ENCODE results near the gene ADARB2. TPM values are rescaled to one million over a fixed set of nuclear protein-coding genes. Genes with fewer than 3 reads are reported as not detected.

The ADARB2 gene
- total and polyA plus RNA-seq, 4 donors = 0.55 to 0.70 (median 0.59) TPM; not detected in 1

DNA sequence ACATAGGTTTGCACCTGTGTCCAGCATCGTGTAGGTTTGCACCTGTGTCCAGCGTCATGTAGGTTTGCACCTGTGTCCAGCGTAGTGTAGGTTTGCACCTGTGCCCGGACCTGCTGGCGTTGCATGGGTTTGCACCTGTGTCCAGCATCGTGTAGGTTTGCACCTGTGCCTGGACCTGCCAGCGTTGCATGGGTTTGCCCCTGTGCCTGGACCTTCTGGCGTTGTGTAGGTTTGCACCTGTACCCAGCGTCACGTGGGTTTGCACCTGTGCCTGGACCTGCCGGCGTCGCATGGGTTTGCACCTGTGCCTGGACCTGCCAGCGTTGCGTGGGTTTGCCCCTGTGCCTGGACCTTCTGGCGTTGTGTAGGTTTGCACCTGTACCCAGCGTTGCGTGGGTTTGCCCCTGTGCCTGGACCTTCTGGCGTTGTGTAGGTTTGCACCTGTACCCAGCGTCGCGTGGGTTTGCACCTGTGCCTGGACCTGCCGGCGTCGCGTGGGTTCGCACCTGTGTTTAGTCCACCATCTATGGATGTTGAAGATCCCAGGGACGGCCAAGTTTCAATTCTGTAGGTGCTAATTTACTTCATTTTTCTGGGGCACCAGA lies 523.2 kb downstream of the ADARB2 start:
- Histone ChIP-seq H3K36me3 (ENCODE audit: control insufficient read depth in 4 of 4, insufficient read depth in 3 of 4, low read depth in 1 of 4, low read length in 3 of 4) (no peaks in the 10 kb centered on the region), H3K9ac (ENCODE audit: low read depth in 1 of 2, low read length in 2 of 2) (no peak overlapping the region), H3K9me3 (ENCODE audit: control insufficient read depth in 4 of 4, low read length in 3 of 4) (no peaks in the 10 kb centered on the region), H3K4me3 (ENCODE audit: low read depth in 1 of 3, low read length in 3 of 3) (no peak overlapping the region), H3K27ac (ENCODE audit: low read depth in 1 of 2, low read length in 2 of 2) (no peak overlapping the region), H3K27me3 (ENCODE audit: control insufficient read depth in 4 of 4, insufficient read depth in 4 of 4, low read length in 3 of 4) (peaks cover 0 to 3% (median 0%) of the 10 kb centered on the region in 4 donors), H3K4me1 (ENCODE audit: control insufficient read depth in 4 of 4, insufficient read depth in 4 of 4, low read length in 3 of 4) (no peaks in the 10 kb centered on the region)
- TF ChIP-seq RAD21 (IDR thresholded peaks at IDR 0.05) = no peak
- TF ChIP-seq FOXA2 (IDR thresholded peaks at IDR 0.05) = no peak
- no peak for TF ChIP-seq TAF1 (conservative IDR thresholded peaks at IDR 0.05)
- no peak for TF ChIP-seq NR2F2 (IDR thresholded peaks at IDR 0.05)
- TF ChIP-seq, protein P1, sequence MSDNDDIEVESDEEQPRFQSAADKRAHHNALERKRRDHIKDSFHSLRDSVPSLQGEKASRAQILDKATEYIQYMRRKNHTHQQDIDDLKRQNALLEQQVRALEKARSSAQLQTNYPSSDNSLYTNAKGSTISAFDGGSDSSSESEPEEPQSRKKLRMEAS (IDR thresholded peaks at IDR 0.05) = no peak
- TF ChIP-seq YY1 (IDR thresholded peaks at IDR 0.05) = no peak
- TF ChIP-seq GABPA (IDR thresholded peaks at IDR 0.05 in 1 of 2, conservative IDR thresholded peaks at IDR 0.05 in 1 of 2) = no peak
- TF ChIP-seq, protein P2, sequence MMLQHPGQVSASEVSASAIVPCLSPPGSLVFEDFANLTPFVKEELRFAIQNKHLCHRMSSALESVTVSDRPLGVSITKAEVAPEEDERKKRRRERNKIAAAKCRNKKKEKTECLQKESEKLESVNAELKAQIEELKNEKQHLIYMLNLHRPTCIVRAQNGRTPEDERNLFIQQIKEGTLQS (IDR thresholded peaks at IDR 0.05) = no peak
- no peak for TF ChIP-seq SP1 (IDR thresholded peaks at IDR 0.05)
- no peak for TF ChIP-seq EGR1 (IDR thresholded peaks at IDR 0.05; ENCODE audit: low read depth in 2 of 2)
- no peak for TF ChIP-seq ZBTB33 (IDR thresholded peaks at IDR 0.05)
- no peak for TF ChIP-seq FOXA1 (IDR thresholded peaks at IDR 0.05)
- no peak for TF ChIP-seq RXRA (IDR thresholded peaks at IDR 0.05)
- TF ChIP-seq HNF4G (IDR thresholded peaks at IDR 0.05) = no peak
- no peak for TF ChIP-seq JUND (IDR thresholded peaks at IDR 0.05)
- TF ChIP-seq HNF4A (conservative IDR thresholded peaks at IDR 0.05) = no peak
- TF ChIP-seq CTCF (IDR thresholded peaks at IDR 0.05; ENCODE audit: low read depth, low read length, missing input control) = no peak
- DNase-seq (ENCODE audit: low spot score) = no peak
- 89% methylated on average over 28 of the region's 28 CpGs for WGBS

DNA sequence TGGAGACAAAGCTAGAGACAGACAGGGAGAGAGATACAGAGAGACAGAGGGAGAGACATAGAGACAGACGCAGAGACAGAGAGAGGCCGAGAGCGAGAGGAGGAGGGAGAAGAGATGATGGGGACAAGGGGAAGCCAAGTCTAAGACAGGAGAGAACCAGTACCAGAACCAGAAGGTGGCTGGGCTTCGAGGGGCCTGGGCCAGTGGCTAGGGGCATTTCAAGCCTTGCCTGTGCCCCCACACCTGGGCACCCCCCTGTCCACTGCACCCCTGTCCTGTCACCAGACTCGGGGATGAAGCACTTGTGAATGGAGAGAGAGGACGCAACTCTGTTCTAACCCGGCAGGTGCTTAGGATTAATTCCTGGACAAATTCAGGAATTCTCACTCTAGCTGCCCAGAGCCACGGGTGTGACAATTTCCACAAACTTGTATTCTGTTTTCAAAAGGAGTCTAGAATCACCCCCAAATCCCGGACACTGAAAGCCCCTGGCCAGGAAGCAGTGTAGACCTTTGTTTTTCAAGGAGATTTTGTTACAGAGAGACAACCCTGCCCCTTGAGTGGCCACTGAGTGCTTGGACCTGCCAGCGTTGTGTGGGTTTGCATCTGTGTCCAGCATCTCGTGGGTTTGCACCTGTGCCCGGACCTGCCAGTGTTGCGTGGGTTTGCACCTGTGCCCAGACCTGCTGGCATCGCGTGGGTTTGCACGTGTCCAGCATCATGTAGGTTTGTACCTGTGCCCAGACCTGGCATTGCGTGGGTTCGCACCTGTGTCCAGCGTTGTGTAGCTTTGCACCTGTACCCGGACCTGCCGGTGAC lies 523.9 kb downstream of the ADARB2 start:
- DNase-seq (ENCODE audit: low spot score) = no peak
- WGBS = 79% methylated on average over 21 of the region's 21 CpGs
- Histone ChIP-seq H3K9me3 (ENCODE audit: control insufficient read depth in 4 of 4, low read length in 3 of 4) (no peaks in the 10 kb centered on the region), H3K36me3 (ENCODE audit: control insufficient read depth in 4 of 4, insufficient read depth in 3 of 4, low read depth in 1 of 4, low read length in 3 of 4) (no peaks in the 10 kb centered on the region), H3K9ac (ENCODE audit: low read depth in 1 of 2, low read length in 2 of 2) (no peak overlapping the region), H3K4me1 (ENCODE audit: control insufficient read depth in 4 of 4, insufficient read depth in 4 of 4, low read length in 3 of 4) (no peaks in the 10 kb centered on the region), H3K27ac (ENCODE audit: low read depth in 1 of 2, low read length in 2 of 2) (no peak overlapping the region), H3K4me3 (ENCODE audit: low read depth in 1 of 3, low read length in 3 of 3) (no peak overlapping the region), H3K27me3 (ENCODE audit: control insufficient read depth in 4 of 4, insufficient read depth in 4 of 4, low read length in 3 of 4) (peaks cover 0 to 4% (median 0%) of the 10 kb centered on the region in 4 donors)
- TF ChIP-seq ZBTB33 (IDR thresholded peaks at IDR 0.05) = no peak
- TF ChIP-seq, protein P2 (IDR thresholded peaks at IDR 0.05) = no peak
- no peak for TF ChIP-seq EGR1 (IDR thresholded peaks at IDR 0.05; ENCODE audit: low read depth in 2 of 2)
- no peak for TF ChIP-seq CTCF (IDR thresholded peaks at IDR 0.05; ENCODE audit: low read depth, low read length, missing input control)
- TF ChIP-seq HNF4A (conservative IDR thresholded peaks at IDR 0.05) = no peak
- TF ChIP-seq RXRA (IDR thresholded peaks at IDR 0.05) = no peak
- no peak for TF ChIP-seq RAD21 (IDR thresholded peaks at IDR 0.05)
- TF ChIP-seq NR2F2 (IDR thresholded peaks at IDR 0.05) = no peak
- TF ChIP-seq YY1 (IDR thresholded peaks at IDR 0.05) = no peak
